Measurements from ENCODE around the gene MSGN1.
"Not testable (repeated sequence)": the region's sequence is repeated elsewhere in the genome, so short reads cannot be mapped to it uniquely, and the experiment has no call there.

- not testable (repeated sequence) for TF ChIP-seq CREB5 (CRISPR knock-in tag; IDR thresholded peaks at IDR 0.05; ENCODE audit: low read depth); TOX (CRISPR knock-in tag; IDR thresholded peaks at IDR 0.05; ENCODE audit: borderline replicate concordance); PATZ1 (CRISPR knock-in tag; IDR thresholded peaks at IDR 0.05; ENCODE audit: borderline replicate concordance); GLIS3 (CRISPR knock-in tag; IDR thresholded peaks at IDR 0.05); ZNF565 (CRISPR knock-in tag; conservative IDR thresholded peaks at IDR 0.05; ENCODE audit: low read depth); PPARA (CRISPR knock-in tag; IDR thresholded peaks at IDR 0.05; ENCODE audit: borderline replicate concordance); SNAI2 (CRISPR knock-in tag; IDR thresholded peaks at IDR 0.05)
Observed at GRCh38 chr2:17823646-17824045, 7.4 kb downstream of the MSGN1 start.
